SKM-1 (cell line): ENCODE results near the gene EPB42.
"Not testable (repeated sequence)": the region's sequence is repeated elsewhere in the genome, so short reads cannot be mapped to it uniquely, and the experiment has no call there.

Experiments used
- DNase-seq: peaks from one replicate; lab custom pipeline; 2025; ENCODE audit not compliant: unreplicated experiment; lab: John Stamatoyannopoulos, UW

The EPB42 gene

DNA sequence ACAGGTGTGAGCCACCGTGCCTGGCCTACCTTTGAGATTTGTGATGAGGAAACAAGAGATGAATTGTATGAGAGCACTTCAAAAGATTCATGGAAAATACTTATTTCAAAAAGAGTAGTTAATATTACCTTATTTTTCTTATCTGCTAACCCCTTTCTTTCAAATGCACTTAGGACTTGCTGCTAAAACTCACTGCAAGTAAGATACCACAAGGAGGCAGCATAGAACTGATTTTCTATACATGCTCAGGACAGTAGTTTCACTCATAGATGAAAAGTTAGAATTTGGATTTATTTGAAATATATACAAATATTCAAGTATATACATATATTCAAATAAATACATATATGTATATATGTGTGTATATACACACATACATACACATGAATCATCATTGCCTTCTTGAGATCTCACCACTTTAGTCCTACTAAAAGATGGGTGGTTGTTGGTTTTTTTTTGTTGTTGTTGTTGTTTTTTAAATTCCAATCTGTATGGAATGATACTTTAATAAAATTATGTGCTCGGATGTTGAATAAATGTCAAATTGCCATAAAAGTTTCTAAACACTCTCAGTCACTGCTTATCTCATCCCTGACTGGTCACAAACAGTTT, 33.2 kb downstream of the EPB42 start:
- DNase-seq = peak; percentile 20

- DNase-seq = no peak
These were observed 34.8 kb downstream of the EPB42 start for GRCh38 chr15:43186003-43186353.

- peak; percentile 88 for DNase-seq
These were observed 35.4 kb downstream of the EPB42 start, which contains the start of gene CCNDBP1 for GRCh38 chr15:43185157-43186002. TSS of gene CCNDBP1 (plus strand) at chr15:43185403. CDS start at chr15:43185499, 96 bp downstream.

GRCh38 chr15:43184407-43185124, 36.3 kb downstream of the EPB42 start:
- DNase-seq = no peak

DNA sequence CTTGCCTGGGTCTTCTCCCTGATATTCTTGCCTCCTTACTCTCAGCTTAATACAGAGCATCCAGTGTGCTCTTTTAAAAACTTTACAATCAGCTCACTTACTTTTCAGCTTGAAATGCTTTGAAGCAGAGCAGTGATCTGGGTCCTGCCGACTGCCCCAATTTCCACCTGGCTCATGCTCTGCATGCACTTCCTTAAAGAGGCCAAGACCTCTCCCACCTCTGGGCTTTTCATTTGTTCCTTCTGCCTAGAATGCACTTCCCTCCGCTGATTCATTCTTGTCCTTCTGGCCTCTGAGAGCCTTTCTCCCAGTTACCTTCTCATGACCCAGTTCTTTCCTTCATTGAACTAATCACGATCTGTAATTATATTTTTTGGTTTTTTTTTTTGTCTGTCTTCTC, 37.5 kb downstream of the EPB42 start:
- DNase-seq = no peak

GRCh38 chr15:43177147-43177546, 43.7 kb downstream of the EPB42 start:
- not testable (repeated sequence) for DNase-seq

DNA sequence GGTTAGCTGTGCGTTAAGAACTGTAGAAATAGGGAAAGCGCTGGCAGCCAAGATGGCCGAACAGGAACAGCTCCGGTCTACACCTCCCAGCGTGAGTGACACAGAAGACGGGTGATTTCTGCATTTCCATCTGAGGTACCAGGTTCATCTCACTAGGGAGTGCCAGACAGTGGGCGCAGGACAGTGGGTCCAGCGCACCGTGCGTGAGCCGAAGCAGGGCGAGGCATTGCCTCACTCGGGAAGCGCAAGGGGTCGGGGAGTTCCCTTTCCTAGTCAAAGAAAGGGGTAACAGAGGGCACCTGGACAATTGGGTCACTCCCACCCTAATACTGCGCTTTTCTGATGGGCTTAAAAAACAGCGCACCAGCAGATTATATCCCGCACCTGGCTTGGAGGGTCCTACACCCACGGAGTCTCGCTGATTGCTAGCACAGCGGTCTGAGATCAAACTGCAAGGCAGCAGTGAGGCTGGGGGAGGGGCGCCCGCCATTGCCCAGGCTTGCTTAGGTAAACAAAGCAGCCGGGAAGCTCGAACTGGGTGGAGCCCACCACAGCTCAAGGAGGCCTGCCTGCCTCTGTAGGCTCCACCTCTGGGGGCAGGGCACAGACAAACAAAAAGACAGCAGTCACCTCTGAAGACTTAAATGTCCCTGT, 45.0 kb downstream of the EPB42 start:
- not testable (repeated sequence) for DNase-seq

DNA sequence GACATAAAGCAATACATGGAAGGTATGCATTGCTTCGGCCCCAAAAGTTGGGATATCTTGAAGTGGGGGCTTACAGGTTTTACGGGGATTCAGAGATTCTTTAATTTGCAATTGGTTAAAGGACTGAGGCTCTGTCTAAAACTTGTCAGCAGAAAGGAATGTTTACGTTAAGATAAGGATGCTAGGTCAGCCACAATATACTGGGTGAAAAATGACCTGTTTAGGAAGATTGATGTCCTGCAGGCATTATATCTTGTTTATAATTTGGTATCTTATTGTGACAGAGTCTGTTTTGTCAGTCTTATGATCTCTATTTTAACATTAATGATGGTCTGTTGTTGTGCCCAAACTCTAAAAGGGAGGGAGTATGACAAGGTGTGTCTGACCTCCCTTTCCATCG, 50.9 kb downstream of the EPB42 start:
- no peak for DNase-seq

GRCh38 chr15:43168192-43169107, 52.4 kb downstream of the EPB42 start:
- no peak for DNase-seq

GRCh38 chr15:43167261-43167660, 53.6 kb downstream of the EPB42 start:
- DNase-seq = not testable (repeated sequence)

GRCh38 chr15:43165801-43166325, 55.0 kb downstream of the EPB42 start:
- no peak for DNase-seq

DNA sequence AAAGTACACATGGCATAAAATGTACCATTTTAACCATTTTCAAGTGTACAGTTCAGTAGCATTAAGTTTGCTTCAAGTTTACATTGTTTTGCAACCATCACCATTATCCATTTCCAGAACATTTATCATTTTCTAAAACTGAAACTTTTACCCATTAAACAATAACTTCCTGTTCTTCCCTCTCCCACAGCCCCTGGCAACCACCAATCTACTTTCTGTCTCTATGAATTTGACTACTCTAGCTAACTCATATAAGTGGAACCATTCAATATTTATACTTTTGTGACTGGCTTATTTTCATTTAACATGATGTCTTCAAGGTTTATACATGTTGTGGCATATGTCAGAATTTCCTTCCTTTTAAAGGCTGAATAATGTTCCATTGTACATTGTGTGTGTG, 67.5 kb downstream of the EPB42 start:
- DNase-seq = no peak

DNA sequence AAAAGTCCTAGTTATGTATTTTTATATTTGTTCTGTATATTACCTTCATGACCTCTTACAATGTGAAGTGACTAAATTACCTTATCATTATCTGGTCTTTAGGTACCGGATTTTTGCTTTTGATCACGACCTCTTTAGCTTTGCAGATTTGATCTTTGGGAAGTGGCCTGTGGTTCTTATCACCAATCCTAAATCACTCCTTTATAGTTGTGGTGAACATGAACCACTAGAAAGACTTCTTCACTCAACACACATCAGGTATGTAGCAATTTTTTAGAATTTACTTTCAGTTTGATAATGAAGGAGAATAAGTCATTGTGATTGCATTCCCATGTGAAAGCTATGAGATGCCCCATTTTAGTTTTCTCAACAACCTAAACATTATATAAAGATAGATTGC, 69.1 kb downstream of the EPB42 start:
- DNase-seq = no peak

GRCh38 chr15:43150191-43150929, 70.5 kb downstream of the EPB42 start:
- DNase-seq = no peak
